Suprapubic skin (tissue), 4 donors: ENCODE measurements around the gene ATP5F1E.

ENCODE experiments used
- POLR2A ChIP-seq, 2 donors: fragments of 450-650 bp; IDR thresholded peaks; one replicate each; pipeline ENCODE4 v1.6.1; 2017; ENCODE audit warnings: antibody characterized with exemption in 2 of 2, mild to moderate bottlenecking in 2 of 2, moderate library complexity in 2 of 2
- POLR2AphosphoS5 ChIP-seq, 3 donors: sonication (generic); formaldehyde crosslinking; IDR thresholded peaks; one replicate each; pipeline ENCODE4 v1.6.1; 2017; ENCODE audit warnings: antibody characterized with exemption in 3 of 3
- TF ChIP-seq, protein P1 (sequence below), 2 donors: fragments of 200-600 bp in 1 of 2; fragments of 450-650 bp in 1 of 2; sonication (generic) in 1 of 2; IDR thresholded peaks; one replicate each; pipeline ENCODE4 v1.5.1; 2016 to 2019; ENCODE audit warnings: antibody characterized with exemption in 2 of 2, mild to moderate bottlenecking in 1 of 2, moderate library complexity in 1 of 2

DNA sequence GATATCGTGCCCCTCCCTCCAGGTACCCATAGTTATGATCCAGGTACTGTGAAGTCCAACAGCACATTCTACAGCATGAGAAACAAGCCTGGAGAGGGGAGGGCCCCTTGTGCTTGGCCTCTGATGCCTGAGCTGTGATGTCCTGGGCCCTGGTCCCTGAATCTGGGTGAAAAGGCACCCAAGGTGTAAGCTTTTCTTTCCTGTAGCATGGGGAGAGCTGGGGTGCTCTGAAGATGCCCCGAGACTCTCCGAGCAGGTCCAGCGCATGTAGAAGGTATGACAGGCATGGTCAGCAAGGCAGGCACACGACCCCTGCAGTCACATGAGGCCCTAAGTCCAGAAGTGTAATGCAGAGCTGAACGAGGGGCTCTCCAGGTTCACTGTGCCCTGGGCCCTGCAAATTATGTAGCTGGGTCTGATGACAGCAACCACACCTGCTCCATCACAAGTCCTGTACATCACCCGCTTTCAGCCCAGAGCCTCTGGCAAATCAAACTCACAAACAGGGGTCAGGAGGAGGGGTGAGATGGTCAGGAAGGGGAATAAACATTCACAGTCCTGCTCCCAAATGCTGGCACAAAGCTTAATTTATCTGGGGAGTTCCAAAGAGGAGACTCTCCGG is 23.3 kb downstream of the ATP5F1E start:
- TF ChIP-seq, protein P1, sequence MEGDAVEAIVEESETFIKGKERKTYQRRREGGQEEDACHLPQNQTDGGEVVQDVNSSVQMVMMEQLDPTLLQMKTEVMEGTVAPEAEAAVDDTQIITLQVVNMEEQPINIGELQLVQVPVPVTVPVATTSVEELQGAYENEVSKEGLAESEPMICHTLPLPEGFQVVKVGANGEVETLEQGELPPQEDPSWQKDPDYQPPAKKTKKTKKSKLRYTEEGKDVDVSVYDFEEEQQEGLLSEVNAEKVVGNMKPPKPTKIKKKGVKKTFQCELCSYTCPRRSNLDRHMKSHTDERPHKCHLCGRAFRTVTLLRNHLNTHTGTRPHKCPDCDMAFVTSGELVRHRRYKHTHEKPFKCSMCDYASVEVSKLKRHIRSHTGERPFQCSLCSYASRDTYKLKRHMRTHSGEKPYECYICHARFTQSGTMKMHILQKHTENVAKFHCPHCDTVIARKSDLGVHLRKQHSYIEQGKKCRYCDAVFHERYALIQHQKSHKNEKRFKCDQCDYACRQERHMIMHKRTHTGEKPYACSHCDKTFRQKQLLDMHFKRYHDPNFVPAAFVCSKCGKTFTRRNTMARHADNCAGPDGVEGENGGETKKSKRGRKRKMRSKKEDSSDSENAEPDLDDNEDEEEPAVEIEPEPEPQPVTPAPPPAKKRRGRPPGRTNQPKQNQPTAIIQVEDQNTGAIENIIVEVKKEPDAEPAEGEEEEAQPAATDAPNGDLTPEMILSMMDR (IDR thresholded peaks at IDR 0.05), result no peak
- no peak for TF ChIP-seq POLR2AphosphoS5 (IDR thresholded peaks at IDR 0.05)
- TF ChIP-seq POLR2A (IDR thresholded peaks at IDR 0.05), result no peak
